GM12892 (cell line): Measurements from ENCODE around the gene LRRC61.
"Not testable (repeated sequence)": the region's sequence is repeated elsewhere in the genome, so short reads cannot be mapped to it uniquely, and the experiment has no call there.

Experiments
- POLR2A ChIP-seq: IDR thresholded peaks from 2 replicates; pipeline ENCODE4 v1.6.1; 2011; ENCODE audit warnings: low read depth, low read length, control low read depth
- POLR2AphosphoS5 ChIP-seq: IDR thresholded peaks from 2 replicates; pipeline ENCODE4 v1.6.1; 2011; ENCODE audit warnings: low read depth, low read length, control low read depth

DNA sequence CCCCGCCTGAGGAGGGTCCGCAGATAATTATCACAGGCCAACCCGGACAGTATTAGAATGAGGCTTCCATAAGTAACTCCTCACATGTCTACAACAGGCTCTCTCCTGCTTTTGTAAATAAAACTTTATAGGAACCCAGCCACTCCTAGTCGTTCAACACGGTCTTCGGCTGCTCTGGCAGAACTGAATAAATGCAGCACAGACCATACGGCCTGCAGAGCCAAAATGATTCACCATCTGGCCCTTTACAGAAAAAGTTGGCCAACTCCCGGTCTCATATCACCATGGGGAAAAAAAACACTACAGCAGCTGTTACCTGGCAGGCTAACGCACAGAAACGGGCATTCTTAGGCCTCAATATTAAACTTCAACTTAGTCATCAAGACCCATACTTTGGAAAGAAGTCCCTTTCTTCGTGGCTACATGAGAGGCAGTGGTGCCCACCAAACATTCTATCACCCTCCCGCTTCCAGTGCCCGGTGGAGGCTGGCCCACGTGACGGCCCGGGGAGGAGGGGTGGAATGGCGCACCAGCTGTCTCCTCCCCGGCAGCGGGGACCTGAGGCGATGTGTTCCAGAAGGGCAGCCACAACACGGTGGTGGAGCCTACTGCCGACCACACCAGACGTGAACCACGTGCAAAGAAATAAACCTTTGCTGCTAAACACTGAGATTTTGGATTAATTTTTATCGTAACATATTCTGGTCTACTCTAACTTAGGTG, 41.3 kb upstream of the LRRC61 start:
- not testable (repeated sequence) for TF ChIP-seq POLR2A, POLR2AphosphoS5
